Stimulated activated CD4-positive, alpha-beta T cell treated with anti-CD3 and anti-CD28 coated beads, Interleukin-4, amount 100 ng/mL, for 4 hours (primary cell): ENCODE data around the gene CACTIN.
A peak's percentile ranks its signal among the peaks of the same experiment; 100 is the strongest.

Source experiments
- DNase-seq, 2 experiments: peaks; one replicate each; pipeline ENCODE4 v3.0.0-alpha.2; 2020

CACTIN gene

GRCh38 chr19:3622224-3622623 lies 4.4 kb downstream of the CACTIN start:
- no peak for DNase-seq

- DNase-seq = no peak
Observed at GRCh38 chr19:3621689-3622088, 4.9 kb downstream of the CACTIN start.

- DNase-seq = no peak
Observed at GRCh38 chr19:3620817-3621547, 5.6 kb downstream of the CACTIN start.

- no peak for DNase-seq
Observed at GRCh38 chr19:3620145-3620816, 6.3 kb downstream of the CACTIN start.

GRCh38 chr19:3619631-3620012 lies 7.0 kb downstream of the CACTIN start:
- no peak for DNase-seq

GRCh38 chr19:3618811-3619630 lies 7.6 kb downstream of the CACTIN start:
- no peak for DNase-seq

- peak; percentile 29 to 58 for DNase-seq
Observed at GRCh38 chr19:3618144-3618810, 8.3 kb downstream of the CACTIN start.

GRCh38 chr19:3617463-3617862 lies 9.1 kb downstream of the CACTIN start:
- DNase-seq = no peak

- no peak for DNase-seq
Observed at GRCh38 chr19:3615524-3616135, 11.0 kb downstream of the CACTIN start.

GRCh38 chr19:3614858-3615505 lies 11.6 kb downstream of the CACTIN start:
- no peak for DNase-seq

GRCh38 chr19:3613818-3614661 lies 12.6 kb downstream of the CACTIN start:
- DNase-seq = no peak

- no peak for DNase-seq
Observed at GRCh38 chr19:3612901-3613741, 13.5 kb downstream of the CACTIN start.

- DNase-seq = no peak
Observed at GRCh38 chr19:3612330-3612729, 14.3 kb downstream of the CACTIN start.

- DNase-seq = no peak
Observed at GRCh38 chr19:3611841-3612240, 14.7 kb downstream of the CACTIN start.

GRCh38 chr19:3610745-3611717 lies 15.6 kb downstream of the CACTIN start:
- no peak for DNase-seq

- no peak for DNase-seq
Observed at GRCh38 chr19:3609779-3610719, 16.5 kb downstream of the CACTIN start.

GRCh38 chr19:3608750-3609322 lies 17.8 kb downstream of the CACTIN start:
- DNase-seq = no peak
